Hepatocyte (in vitro differentiated cells): ENCODE measurements around the gene DEUP1. TPM values are rescaled to one million over a fixed set of nuclear protein-coding genes. Genes with fewer than 3 reads are reported as not detected.
"Not testable (repeated sequence)": the region's sequence is repeated elsewhere in the genome, so short reads cannot be mapped to it uniquely, and the experiment has no call there.

Experiments used
- DNase-seq: peaks from one replicate; pipeline ENCODE4 v3.0.0-alpha.2; 2016; ENCODE audit warnings: low spot score
- H2AFZ ChIP-seq: fragments of 200-600 bp; sonication (generic); 2 replicates; pipeline ENCODE4 v1.6.0; 2016; ENCODE audit warnings: antibody characterized with exemption, mild to moderate bottlenecking
- H3K27ac ChIP-seq: fragments of 200-600 bp; sonication (generic); 2 replicates; pipeline ENCODE4 v1.5.1; 2016; ENCODE audit warnings: mild to moderate bottlenecking
- H3K27me3 ChIP-seq: fragments of 200-600 bp; sonication (generic); 2 replicates; pipeline ENCODE4 v1.6.1; 2016
- H3K36me3 ChIP-seq: fragments of 200-600 bp; sonication (generic); replicated peaks from 2 replicates; pipeline ENCODE4 v1.5.1; 2016; ENCODE audit warnings: low read depth; ENCODE audit not compliant: insufficient read depth
- H3K4me1 ChIP-seq: fragments of 200-600 bp; sonication (generic); 2 replicates; pipeline ENCODE4 v1.5.1; 2016; ENCODE audit warnings: mild to moderate bottlenecking, moderate library complexity; ENCODE audit not compliant: insufficient read depth
- H3K4me2 ChIP-seq: fragments of 200-600 bp; sonication (generic); 2 replicates; pipeline ENCODE4 v1.6.0; 2016
- H3K4me3 ChIP-seq: fragments of 200-600 bp; sonication (generic); 2 replicates; pipeline ENCODE4 v1.5.1; 2016; ENCODE audit warnings: mild to moderate bottlenecking
- H3K79me2 ChIP-seq: fragments of 200-600 bp; sonication (generic); 2 replicates; pipeline ENCODE4 v1.6.0; 2017; ENCODE audit warnings: mild to moderate bottlenecking
- H3K9me2 ChIP-seq: fragments of 200-600 bp; sonication (generic); replicated peaks from 2 replicates; pipeline ENCODE4 v1.6.0; 2017; ENCODE audit warnings: mild to moderate bottlenecking; ENCODE audit not compliant: insufficient read depth
- H3K9me3 ChIP-seq: fragments of 200-600 bp; sonication (generic); 2 replicates; pipeline ENCODE4 v1.5.1; 2016; ENCODE audit warnings: low read depth, mild to moderate bottlenecking
- H4K20me1 ChIP-seq: fragments of 200-600 bp; sonication (generic); 2 replicates; pipeline ENCODE4 v1.6.0; 2016; ENCODE audit warnings: mild to moderate bottlenecking; ENCODE audit not compliant: insufficient read depth, poor library complexity, severe bottlenecking
- CTCF ChIP-seq: fragments of 200-600 bp; sonication (generic); IDR thresholded peaks from 2 replicates; pipeline ENCODE4 v1.5.1; 2016; ENCODE audit warnings: antibody characterized with exemption, mild to moderate bottlenecking; ENCODE audit not compliant: poor library complexity
- EZH2 ChIP-seq: fragments of 200-600 bp; sonication (generic); IDR thresholded peaks from 2 replicates; pipeline ENCODE4 v1.6.1; 2016; ENCODE audit warnings: antibody characterized with exemption, mild to moderate bottlenecking, borderline replicate concordance
- EZH2phosphoT487 ChIP-seq: fragments of 200-600 bp; sonication (generic); IDR thresholded peaks from one replicate; pipeline ENCODE4 v1.6.1; 2018; ENCODE audit warnings: antibody characterized with exemption, mild to moderate bottlenecking, low read depth, moderate library complexity; ENCODE audit not compliant: unreplicated experiment, severe bottlenecking
- WGBS: methylation state at CpG from one replicate; pipeline ENCODE4 v1.1.6; 2016; ENCODE audit warnings: low lambda C conversion rate; ENCODE audit errors: missing lambda C conversion rate; 5-methylcytosine and 5-hydroxymethylcytosine counted together
- polyA plus RNA-seq: library from polyadenylated mRNA; unstranded; fragments of >200 nt; fragmentation: Nextera tagmentation; extraction: Ambion mirVana; gene quantifications from 2 replicates; pipeline ENCODE4 v1.2.1, GENCODE V29; 2016
- total RNA-seq: library from RNA; depleted of rRNA; stranded (reverse); fragments of >200 nt; gene quantifications from 2 replicates; pipeline ENCODE4 v1.2.3, GENCODE V29; 2014

The DEUP1 gene
- total and polyA plus RNA-seq, 2 experiments from 2014 or later, result 0.28 to 0.47 TPM

GRCh38 chr11:93411705-93412104, 81.2 kb downstream of the DEUP1 start:
- no peaks in the 10 kb centered on the region for H3K4me1 ChIP-seq
- H3K9me3 ChIP-seq, result no peaks in the 10 kb centered on the region
- DNase-seq, result no peak
- no peaks in the 10 kb centered on the region for H3K79me2 ChIP-seq
- H3K27ac ChIP-seq, result no peak overlapping the region
- no peak overlapping the region for H3K4me3 ChIP-seq
- no peaks in the 10 kb centered on the region for H3K27me3 ChIP-seq
- TF ChIP-seq EZH2 (no peak), EZH2phosphoT487 (no peak), CTCF (no peak)
- H3K36me3 ChIP-seq, result no peaks in the 10 kb centered on the region
- no peak overlapping the region for H2AFZ ChIP-seq
- H4K20me1 ChIP-seq, result no peaks in the 10 kb centered on the region
- no peak overlapping the region for H3K4me2 ChIP-seq
- H3K9me2 ChIP-seq, result no peaks in the 10 kb centered on the region

- no peaks in the 10 kb centered on the region for H4K20me1 ChIP-seq
- TF ChIP-seq EZH2 (no peak), EZH2phosphoT487 (no peak), CTCF (no peak)
- H2AFZ ChIP-seq, result no peak overlapping the region
- DNase-seq, result no peak
- H3K79me2 ChIP-seq, result no peaks in the 10 kb centered on the region
- no peaks in the 10 kb centered on the region for H3K9me2 ChIP-seq
- no peaks in the 10 kb centered on the region for H3K27me3 ChIP-seq
- 96% methylated on average over 3 of the region's 3 CpGs for WGBS
- H3K4me1 ChIP-seq, result no peaks in the 10 kb centered on the region
- H3K9me3 ChIP-seq, result no peaks in the 10 kb centered on the region
- no peak overlapping the region for H3K27ac ChIP-seq
- no peak overlapping the region for H3K4me3 ChIP-seq
- H3K36me3 ChIP-seq, result no peaks in the 10 kb centered on the region
- H3K4me2 ChIP-seq, result no peak overlapping the region
Measured at GRCh38 chr11:93432247-93432646, 101.7 kb downstream of the DEUP1 start.

DNA sequence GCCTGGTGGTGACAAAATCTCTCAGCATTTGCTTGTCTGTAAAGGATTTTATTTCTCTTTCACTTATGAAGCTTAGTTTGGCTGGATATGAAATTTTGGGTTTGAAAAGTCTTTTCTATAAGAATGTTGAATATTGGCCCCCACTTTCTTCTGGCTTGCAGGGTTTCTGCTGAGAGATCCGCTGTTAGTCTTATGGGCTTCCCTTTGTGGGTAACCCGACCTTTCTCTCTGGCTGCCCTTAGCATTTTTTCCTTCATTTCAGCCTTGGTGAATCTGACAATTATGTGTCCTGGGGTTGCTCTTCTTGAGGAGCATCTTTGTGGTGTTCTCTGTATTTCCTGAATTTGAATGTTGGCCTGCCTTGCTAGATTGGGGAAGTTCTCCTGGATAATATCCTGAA, 112.7 kb downstream of the DEUP1 start:
- WGBS, result 97% methylated on average over 2 of the region's 2 CpGs

GRCh38 chr11:93444617-93445073, 114.1 kb downstream of the DEUP1 start:
- DNase-seq, result peak; percentile 82
- H3K79me2 ChIP-seq, result no peaks in the 10 kb centered on the region
- WGBS, result 52% methylated on average over 8 of the region's 8 CpGs

More for the DNA sequence above, 112.7 kb downstream of the DEUP1 start:
- DNase-seq, H2AFZ ChIP-seq, H3K4me2 ChIP-seq, H3K27ac ChIP-seq, H3K4me1 ChIP-seq, H3K9me2 ChIP-seq, H3K9me3 ChIP-seq, H3K36me3 ChIP-seq, H3K79me2 ChIP-seq, H4K20me1 ChIP-seq, H3K27me3 ChIP-seq, H3K4me3 ChIP-seq: not testable (repeated sequence)

More at GRCh38 chr11:93444617-93445073, 114.1 kb downstream of the DEUP1 start:
- Histone ChIP-seq H3K27ac (no peak overlapping the region), H2AFZ (no peak overlapping the region), H4K20me1 (no peaks in the 10 kb centered on the region), H3K9me3 (no peaks in the 10 kb centered on the region), H3K36me3 (no peaks in the 10 kb centered on the region), H3K4me2 (peak overlapping the region; percentile 7), H3K27me3 (no peaks in the 10 kb centered on the region), H3K4me3 (no peak overlapping the region), H3K9me2 (no peaks in the 10 kb centered on the region), H3K4me1 (no peaks in the 10 kb centered on the region)
- TF ChIP-seq EZH2, result no peak
- no peak for TF ChIP-seq CTCF
- TF ChIP-seq EZH2phosphoT487, result no peak
